HG02970 (cell line): ENCODE measurements around the gene SCAI.
"Not testable (repeated sequence)": the region's sequence is repeated elsewhere in the genome, so short reads cannot be mapped to it uniquely, and the experiment has no call there.

Source experiments
- ATAC-seq: cut with Tn5 transposase; IDR thresholded peaks from one replicate; pipeline ENCODE4 v1.9.1; 2021; ENCODE audit warnings: mild to moderate bottlenecking, moderate library complexity, moderate number of reproducible peaks; ENCODE audit not compliant: unreplicated experiment, low FRiP score

Gene SCAI

DNA sequence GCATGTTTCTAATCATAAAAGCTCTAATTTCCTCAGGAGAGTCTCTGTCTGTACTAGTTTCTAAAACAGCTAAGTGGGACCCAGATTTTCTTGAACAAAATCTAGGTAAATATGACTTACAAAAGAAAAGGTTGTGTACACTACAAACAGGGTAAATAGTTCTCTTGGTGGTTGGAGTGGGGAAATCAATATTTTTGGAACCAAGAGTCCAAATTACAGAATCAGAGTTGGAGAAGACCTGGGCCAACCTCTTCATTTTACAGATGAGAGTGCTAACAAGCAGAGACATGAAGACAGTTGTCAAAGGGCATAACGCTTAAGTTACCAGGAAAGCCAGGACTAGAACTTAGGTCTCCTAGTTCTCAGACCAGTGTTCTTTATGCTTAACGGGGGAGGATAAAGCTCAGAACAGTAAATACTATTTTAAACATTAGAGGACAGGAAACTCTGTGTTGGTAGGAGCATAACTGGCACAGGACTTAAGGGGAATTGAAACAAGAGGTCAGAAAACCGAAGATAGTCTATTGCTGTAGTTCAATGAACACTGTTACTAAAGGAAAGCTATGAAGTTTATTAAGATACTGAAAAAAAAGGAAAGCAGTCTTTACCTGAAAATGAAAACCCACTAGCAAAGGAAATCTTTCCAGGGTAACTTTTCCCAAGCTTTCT lies 193.1 kb downstream of the SCAI start:
- ATAC-seq = no peak

GRCh38 chr9:124949387-124949786 lies 193.9 kb downstream of the SCAI start:
- ATAC-seq = no peak

GRCh38 chr9:124947727-124948391 lies 195.5 kb downstream of the SCAI start:
- no peak for ATAC-seq

DNA sequence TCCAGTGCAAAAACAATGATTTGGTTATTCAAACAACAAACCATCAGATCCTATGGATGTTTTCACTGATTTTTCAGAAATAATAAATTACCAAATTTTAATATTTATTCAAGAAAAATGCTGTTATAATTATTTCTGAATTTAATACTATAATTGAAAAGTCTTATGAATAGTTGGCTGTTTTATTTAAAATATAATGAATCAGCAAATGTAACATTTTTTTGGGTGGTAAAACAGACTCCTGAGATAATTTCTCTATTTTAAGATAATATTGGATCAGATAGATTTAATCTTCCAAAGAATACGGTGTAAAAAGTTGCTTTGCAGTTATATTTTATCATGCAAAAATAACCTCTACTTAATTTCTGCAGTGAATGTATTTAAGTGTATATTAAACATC lies 197.2 kb downstream of the SCAI start:
- ATAC-seq = no peak

DNA sequence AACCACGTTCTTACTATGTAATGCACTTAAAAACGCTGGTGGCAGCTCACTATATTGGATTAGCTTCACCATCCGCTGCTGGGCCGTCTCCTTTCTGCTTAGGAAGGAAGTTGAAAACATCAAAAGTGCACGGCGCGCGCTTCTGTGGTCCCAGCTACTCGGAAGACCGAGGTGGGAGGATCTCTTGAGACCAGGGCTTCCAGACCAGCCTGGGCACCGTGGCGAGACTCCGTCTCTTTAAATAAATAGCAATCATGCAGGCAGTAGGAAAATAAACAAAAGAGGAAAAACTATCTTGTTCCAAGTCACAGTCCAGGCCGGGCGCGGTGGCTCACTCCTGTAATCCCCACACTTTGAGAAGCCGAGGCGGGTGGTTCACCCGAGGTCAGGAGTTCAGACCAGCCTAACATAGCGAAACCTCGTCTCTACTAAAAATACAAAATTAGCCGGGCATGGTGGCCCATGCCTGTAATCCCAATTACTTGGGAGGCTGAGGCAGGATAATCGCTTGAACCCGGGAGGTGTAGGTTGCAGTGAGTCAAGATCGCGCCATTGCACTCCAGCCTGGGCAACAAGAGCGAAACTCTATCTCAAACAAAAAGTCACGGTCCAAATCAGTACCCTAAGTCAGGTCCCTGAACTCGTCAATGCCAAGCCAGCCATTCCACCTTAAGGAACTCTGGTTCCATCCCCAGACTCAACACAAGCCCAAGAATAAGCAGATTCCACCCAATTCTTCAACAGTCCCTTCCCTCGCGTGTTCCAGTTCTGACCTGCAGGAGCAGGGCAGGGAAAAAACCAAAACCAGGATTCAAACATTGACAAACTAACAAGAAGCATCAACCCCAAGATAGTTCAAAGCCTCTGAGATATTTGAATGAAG lies 201.4 kb downstream of the SCAI start:
- peak; percentile 11 for ATAC-seq

DNA sequence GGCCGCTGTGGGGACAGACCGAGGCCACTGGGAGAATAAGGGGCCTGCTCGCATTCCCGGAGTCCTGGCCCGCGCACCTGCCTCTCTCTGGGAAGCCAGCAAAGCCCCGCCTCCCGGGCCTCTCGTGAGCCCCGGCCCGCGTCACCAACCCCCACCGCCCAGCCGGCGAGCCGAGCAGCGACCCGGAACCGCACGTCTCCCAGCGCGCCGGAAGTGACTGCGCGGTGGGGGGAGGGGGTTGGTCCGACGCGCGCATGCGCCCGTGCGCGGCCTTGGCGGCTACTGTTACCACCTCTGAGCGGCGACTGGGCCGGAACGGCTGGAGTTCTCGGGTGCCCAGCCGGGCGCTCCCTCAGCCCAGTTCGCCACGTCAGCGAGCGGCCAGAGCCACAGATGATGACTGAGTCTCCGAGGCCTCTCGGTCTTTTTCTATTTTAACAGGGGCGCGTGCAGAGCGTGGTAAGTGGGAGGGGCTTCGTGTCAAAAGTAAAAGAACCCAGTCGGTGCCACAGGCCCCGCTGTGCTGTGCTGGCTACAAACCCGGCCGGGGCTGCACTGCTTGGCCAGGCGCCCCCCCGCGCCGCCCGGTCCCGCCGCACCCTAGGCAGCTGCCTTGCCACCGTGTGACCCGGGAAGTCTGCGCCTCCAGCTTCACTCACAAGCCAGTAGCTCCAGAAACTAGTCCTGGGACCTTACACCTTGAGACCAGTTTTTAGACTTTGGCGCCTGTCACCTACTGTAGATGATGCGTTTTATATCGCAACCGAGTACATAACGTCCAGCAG lies 202.2 kb downstream of the SCAI start, which contains the start of gene GOLGA1:
Gene GOLGA1, minus strand, starts transcription at position 190 of the 785 bp plus-strand sequence. CDS start 2,372 bp downstream, outside the sequence.
- ATAC-seq = peak; percentile 86

GRCh38 chr9:124940521-124940893 lies 202.8 kb downstream of the SCAI start:
- ATAC-seq = peak; percentile 1

GRCh38 chr9:124939944-124940343 lies 203.4 kb downstream of the SCAI start:
- no peak for ATAC-seq

- ATAC-seq = no peak
These were observed 209.0 kb downstream of the SCAI start for GRCh38 chr9:124934290-124934689.

GRCh38 chr9:124932333-124932732 lies 211.0 kb downstream of the SCAI start:
- no peak for ATAC-seq

DNA sequence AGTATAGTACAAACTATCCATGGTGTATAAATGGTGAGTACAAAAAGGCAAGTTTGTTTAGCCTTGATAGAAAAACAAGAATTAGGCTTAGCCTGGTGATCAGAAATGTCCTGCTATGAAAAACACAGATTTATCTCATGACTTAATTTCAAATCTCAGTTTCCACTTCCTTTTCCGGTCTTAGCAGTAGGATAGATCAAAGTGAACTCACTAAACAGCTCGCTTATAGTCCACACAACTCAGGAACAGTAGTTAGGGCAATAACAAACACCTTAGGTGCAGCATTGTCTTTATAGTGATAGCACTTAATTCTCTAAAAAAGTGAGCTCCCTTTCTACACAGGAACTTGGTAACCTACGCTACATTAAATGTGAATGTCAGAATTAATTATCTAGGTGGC lies 213.9 kb downstream of the SCAI start:
- ATAC-seq = no peak

DNA sequence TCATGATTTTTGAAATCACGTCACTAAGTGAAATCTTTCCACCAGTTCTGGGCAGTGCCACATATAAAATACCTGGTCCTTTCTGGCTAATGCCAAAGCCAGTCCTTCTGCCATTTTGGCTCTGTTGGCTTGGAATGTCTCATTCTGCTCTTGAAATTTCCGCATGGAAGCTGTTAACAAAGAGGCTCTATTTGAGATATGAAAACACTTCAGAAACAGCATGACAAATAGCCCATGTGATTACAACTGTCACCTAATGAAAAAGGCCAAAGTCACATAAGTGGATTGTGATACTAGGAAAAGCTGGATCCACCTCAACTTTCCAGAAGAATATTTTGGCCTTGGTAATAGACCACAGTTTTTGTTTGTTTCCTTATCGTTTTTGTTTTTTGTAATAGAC lies 215.2 kb downstream of the SCAI start:
- no peak for ATAC-seq

GRCh38 chr9:124920394-124920793 lies 222.9 kb downstream of the SCAI start:
- not testable (repeated sequence) for ATAC-seq

DNA sequence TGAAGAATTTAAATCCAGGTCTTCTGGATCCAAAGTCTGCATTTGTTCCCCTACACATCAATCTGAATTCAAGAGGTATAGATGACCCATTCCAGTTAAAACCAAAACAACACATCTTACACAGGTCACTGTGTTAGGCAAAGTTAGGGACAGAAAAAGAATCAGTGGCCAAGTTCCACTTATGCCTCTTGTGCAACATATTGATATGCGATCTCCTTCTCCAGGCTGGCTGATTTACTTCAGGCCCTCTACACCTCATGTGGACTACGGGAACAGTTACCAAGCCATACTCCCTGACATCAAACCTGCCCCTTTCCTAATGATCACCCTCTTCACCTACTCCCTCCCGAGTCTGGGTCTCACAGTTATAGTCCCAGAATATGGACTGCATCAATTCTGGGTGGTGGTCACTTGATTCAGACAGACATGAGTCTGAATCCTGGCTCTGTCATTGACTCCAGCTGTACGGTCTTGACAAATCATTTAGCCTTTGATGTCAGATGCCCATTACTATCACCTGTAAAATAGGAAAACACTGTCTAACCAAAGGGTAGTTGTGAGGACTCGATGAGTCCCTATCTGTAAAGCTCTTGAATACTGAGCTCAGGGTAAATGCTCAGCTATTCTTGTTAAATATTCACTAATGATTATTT lies 228.4 kb downstream of the SCAI start:
- ATAC-seq = no peak

GRCh38 chr9:124913378-124913777 lies 229.9 kb downstream of the SCAI start:
- no peak for ATAC-seq

- ATAC-seq = no peak
These were observed 231.6 kb downstream of the SCAI start for GRCh38 chr9:124911766-124912165.

DNA sequence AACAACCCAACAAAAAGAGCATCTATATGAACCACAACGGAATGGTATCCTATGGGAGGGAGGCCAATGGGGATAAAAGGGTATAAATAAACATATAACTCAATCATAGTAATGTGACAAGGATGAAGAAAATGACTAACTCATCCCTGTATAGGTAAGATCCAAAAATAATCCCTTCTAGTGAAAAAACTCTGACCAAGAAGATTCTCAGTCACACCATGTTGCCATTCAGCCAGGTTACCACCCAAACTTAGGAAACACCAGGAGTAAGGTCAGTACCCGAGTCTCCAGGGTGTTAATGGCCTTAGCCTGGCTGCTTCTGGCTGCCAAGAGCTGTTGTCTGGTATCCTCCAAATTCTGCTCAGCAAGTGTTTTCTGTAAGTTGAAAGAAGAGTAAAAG lies 235.2 kb downstream of the SCAI start:
- ATAC-seq = no peak

DNA sequence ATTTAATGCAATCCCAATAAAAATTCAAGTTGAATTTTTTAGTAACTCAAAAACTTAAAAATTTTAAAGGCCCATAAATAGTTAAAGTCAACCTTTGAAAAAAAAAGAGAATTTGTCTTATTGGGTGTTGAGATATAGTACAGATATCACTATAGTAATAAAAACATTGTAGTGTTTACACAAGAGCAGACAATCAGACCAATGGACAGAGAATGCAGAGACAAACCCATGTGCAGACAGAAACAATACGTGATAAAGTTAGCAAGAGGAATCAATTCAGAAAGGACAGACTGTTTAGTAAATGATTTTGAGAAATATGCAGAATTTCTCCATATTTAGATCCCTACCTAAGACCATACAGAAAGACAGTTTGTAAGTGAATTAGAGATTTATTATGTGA lies 236.4 kb downstream of the SCAI start:
- ATAC-seq = no peak

DNA sequence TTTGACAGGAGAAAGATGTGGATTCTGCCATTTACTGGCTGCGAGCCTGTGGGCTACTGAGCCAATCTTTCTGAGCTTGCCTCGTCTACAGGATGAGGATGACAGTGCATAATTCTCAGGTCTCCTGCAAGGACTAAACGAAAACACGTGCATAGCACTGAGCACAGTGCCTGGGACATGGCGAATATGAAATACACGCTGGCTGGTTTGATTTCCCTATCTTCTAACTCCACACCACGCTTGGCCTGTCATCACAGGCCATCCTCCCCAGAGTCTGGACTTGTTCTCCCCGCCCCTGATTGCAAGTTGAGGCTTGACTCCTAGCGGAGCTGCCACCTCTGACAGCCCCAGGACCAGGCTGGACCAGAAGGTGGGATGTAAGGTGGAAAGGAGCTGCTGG lies 243.5 kb downstream of the SCAI start:
- no peak for ATAC-seq
